ENCODE results near the gene SLC2A4.

Gene SLC2A4

DNA sequence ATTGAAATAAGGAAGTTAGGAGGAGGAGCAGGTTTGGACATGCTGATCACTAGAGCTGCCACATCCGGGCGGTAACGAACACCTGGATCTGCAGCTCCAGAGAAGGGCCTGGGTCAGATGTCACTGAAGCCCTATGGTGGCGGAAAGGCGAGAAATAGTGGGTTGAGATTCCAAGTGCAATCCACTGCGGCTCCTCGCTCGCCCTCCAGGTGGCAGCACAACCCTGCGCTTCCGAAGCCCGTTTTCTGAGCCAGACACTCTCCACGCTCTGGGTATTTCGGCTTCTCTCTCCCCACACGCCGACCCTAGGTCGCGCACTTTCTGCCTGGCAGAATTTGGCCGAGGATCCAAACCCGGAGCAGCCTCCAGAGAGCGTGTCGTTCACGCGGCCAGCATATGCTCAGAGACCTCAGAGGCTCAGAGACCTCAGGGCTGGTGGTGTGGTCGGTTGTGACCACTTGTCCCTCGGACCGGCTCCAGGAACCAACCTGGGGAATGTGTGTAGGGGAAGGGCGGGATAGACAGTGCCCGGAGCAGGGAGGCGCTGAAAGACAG, 922 bp upstream of the SLC2A4 start:
- DNase-seq: peak; percentile 96

DNA sequence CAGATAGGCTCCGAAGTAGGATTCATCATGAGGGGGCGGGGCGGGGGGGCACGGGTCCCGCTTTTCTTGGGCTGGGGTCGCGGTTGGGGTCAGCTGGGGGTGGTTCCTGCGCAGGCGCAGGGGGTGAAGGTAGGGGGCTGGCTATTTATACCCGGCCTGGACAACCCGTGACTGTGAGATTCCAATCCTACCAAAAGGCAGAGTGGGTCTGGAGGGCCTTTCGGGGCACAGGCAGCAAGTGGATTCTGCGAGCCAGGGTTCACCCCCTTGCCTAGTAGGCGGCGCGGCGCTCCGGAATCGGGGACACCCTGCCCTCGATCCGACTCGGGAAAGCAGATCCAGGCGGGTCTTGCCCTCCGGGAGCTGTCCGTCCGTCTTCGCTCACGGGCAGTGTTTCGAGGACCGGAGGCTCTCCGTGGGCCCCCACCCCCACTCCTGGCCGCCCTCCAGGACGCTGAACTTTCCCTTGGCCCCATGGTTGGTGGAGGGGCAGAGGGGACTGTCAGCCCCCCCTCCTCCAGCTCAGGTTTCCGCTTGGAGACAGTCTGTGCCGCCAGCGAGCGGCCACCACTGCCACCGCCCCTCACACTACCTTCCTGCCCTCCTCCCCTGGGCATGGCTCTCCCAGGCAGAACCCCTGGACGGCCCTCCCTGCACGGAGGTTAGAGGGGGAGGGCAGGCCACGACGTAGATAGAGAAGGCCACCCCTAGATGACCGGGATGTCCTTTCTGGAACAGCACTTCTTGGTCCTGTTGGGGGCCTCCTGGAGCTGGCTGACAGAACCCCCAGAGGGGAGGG, 634 bp downstream of the SLC2A4 start:
- DNase-seq: no peak

DNA sequence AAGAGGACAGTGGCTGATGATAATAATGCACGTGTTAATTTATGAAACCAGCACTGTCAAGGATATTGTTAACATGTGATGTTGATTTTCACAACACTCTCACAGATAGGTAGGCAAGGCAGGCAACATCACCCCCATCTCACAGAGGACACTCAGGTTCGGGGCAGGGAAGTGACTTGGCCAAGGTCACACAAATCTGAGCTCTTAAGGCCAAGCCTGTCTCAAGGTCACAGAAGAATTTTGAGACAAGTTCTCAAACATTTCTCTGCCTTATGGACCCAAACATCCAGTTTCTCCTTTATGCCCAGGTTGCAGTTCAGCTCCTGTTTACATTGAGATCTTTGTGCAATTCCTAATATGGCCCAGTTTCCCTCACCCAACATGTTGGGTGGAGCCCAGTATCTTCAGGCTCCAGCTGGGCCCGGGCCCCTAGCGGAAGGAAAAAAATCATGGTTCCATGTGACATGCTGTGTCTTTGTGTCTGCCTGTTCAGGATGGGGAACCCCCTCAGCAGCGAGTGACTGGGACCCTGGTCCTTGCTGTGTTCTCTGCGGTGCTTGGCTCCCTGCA, 1.3 kb downstream of the SLC2A4 start:
- DNase-seq: peak; percentile 42

DNA sequence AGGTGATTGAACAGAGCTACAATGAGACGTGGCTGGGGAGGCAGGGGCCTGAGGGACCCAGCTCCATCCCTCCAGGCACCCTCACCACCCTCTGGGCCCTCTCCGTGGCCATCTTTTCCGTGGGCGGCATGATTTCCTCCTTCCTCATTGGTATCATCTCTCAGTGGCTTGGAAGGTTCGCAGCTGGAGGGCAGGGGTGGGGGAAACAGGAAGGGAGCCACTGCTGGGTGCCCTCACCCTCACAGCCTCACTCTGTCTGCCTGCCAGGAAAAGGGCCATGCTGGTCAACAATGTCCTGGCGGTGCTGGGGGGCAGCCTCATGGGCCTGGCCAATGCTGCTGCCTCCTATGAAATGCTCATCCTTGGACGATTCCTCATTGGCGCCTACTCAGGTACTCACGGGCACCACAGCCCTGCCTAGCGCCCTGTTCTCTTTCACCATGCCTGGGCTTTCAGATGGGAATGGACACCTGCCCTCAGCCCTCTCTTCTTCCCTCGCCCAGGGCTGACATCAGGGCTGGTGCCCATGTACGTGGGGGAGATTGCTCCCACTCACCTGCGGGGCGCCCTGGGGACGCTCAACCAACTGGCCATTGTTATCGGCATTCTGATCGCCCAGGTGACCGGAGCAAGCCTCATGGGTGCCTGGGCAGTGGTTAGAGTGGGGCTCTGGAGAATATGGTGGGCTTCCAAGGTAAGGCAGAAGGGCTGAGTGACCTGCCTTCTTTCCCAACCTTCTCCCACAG, 2.1 kb downstream of the SLC2A4 start:
- DNase-seq: no peak

DNA sequence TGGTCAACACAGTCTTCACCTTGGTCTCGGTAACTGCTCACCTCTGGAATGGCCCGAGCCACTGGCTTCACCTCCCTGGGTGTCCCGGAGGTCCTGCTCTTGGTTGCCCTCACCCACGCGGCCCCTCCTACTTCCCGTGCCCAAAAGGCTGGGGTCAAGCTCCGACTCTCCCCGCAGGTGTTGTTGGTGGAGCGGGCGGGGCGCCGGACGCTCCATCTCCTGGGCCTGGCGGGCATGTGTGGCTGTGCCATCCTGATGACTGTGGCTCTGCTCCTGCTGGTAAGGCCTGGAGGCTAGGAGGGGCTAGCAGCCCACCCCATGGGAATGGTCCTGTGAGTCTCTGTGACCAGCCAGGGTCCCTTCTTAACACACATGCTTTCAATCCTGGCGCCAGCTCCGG, 3.4 kb downstream of the SLC2A4 start:
- no peak for DNase-seq

DNA sequence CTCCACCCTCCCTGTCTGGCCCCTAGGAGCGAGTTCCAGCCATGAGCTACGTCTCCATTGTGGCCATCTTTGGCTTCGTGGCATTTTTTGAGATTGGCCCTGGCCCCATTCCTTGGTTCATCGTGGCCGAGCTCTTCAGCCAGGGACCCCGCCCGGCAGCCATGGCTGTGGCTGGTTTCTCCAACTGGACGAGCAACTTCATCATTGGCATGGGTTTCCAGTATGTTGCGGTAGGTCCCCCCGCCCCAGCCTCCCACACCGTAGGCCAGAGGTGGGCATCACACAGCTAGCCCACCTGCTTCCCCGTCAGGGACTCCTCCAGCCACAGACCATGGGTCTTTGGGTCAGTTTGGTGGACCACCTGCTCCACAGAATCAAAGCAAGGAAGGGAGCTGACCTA, 4.2 kb downstream of the SLC2A4 start:
- no peak for DNase-seq

DNA sequence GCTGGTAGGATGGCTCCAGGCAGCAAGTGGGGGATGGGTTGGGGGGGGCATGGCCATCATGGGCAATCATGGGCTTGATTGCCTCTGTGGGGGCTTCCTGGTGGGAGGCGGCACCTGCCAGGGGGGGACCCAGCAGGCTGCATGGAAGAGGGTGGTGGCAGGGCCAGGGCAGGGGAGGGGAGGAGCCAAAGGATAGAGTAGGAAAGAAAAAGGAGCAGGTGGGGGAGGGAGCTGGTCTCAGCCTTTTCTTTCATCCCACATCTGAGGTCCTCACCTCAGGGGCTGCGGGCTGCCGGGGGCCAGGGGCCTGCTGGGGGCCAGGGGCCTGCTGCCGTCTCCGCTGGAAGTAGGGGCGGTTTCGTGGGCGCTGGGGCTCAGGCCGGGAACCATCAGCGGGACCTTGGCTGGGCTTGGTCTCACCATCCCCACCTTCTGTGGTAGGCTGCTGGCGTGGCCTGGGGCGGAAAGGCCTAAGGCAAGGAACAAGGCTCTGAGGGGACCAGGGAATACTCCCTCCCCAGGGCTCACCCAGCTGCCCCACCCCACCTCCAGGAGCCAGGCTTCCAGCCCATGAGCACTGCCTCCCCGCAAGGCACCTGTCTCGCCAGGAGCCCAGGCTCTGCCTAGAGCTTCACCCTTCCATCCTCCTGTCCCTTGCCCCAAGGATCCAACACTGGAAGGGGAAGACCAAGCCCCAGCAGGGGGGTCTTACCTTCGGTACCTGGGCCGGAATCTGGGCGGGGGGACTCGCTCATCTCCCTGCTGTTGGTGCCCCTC, 7.9 kb downstream of the SLC2A4 start:
- no peak for DNase-seq

DNA sequence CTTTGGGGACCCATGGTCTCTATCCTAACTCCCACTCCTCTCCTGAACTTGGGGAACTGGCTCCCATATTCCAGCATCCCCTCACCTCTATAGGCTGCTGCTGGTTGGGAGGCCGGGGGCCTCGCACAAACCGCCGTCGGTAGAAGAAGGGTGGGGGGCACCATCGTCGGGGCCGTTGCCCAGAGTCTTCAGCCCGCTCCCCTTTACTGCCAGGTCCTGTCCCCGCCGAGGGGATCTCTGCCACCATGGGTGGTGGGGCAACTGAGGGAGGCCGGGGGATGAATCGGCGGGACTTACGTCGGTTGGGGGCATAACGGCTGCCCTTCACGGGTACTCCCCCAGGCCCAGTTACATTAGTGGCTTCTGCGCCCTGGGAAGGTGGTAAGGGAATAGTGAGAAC, 8.6 kb downstream of the SLC2A4 start:
- DNase-seq: no peak

DNA sequence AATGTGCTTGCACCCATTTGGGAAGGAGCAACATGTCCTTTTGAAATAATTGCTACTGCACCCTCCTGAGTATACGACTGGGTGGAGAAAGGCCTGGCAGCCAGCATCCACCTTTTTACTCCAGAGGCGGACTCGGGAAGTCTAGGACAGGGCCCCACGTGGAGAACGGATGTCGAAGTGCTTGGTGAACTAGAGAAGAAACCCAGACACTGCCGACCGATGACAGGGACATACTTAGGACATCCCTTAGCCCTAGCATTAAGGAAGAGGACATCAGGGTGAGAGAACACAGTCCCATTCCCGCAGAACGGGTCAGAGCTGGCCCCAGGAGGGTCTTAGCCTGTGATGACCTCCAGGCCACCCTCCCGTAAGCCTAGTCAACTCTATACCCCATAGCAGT, 9.2 kb downstream of the SLC2A4 start:
- DNase-seq: no peak

DNA sequence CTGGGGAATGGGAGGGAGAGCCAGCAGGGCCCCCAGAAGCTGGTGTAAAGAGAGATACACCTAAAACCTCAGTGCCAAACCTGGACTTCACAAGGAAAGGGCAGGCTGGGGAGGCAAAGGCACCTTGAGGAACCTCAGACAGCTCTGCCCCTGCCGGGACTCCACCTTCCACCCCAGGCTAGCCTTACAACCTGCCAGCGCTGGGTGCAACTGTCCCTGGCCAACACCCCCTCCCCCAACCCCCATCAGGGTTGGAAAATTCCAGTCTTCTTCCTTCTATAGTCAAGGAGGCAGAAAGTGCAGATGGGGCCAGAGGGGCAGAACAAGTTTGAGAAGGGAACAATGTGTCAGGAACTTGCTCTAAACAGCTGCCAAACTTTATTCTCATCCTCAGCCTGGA, 10.7 kb downstream of the SLC2A4 start:
- DNase-seq: no peak

DNA sequence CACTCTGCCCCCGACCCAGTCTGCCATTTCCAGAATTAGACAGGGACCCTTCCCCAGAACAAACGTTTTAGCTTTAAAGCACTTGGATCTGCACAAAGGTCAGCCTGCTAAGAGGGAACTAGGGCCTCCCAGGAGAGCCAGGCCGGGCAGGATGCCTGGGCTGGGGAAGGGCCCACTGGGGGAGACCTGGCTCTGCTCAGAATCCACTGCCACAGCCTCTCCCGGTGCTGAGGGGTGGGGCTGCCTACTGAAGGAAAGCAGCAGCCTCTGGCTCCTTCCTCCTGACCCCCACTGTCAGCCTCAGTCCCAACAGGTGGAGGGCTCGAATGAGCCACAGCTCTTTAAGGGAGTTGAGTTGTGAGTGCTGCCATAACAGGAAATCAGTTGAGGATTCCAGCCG, 11.2 kb downstream of the SLC2A4 start:
- DNase-seq: no peak

DNA sequence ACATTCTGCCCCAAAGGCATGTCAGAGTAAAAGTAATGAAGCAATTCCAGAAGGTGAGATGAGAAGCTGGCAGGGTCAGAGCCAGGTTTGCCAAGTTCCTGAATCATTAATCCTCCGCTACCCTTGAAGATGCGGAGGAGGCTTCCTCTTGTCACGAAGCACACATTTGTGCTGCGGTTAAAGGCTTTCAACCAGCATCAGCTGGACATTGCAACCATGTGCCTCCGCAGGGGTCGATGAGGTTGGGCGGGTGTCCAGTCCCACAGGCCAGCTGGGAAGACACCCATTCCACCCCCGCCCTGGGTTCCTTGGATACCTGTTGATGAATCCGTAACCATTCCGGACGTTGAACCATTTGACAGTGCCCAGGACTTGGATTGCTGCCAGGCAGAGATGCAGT, 11.6 kb downstream of the SLC2A4 start:
- no peak for DNase-seq

DNA sequence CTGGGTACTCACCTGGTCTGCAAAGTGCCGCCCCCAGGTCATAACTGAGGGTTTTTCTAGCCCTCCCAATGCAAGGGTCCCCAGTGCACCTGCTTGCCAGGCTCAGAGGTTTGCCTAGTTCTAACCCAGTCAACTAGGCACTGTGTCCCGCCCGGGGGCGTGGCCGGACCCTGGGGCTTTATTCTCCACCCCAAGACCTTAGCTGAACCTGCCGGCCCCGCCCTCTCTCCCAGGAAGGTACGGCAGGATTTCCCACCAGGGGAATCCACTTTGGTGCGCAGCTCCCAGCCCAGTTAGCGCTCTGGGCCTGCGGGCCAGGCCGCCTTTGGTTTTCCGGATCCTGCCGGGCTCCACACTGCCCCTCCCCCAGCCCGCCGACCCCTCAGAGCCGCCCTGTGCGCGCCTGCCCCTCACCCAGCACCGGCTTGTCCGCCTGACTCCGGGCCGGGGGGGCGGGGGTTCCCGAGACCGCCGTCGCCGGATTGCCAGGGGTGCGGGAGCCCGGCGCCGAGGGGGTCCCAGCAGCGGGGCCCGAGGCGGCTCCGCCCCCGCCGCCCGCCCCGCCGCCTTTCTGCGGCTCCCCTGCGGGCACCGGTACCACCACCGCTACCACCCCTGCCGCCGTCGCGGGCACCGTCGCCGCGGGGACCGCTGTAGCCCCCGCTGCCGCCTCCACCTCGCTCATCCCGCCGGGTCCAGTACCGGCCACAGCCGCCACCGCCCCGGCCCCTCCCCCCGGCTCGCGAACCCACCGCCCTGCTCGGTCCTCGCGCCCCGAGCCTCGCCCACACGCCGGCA, 12.5 kb downstream of the SLC2A4 start:
- DNase-seq: peak; percentile 83

DNA sequence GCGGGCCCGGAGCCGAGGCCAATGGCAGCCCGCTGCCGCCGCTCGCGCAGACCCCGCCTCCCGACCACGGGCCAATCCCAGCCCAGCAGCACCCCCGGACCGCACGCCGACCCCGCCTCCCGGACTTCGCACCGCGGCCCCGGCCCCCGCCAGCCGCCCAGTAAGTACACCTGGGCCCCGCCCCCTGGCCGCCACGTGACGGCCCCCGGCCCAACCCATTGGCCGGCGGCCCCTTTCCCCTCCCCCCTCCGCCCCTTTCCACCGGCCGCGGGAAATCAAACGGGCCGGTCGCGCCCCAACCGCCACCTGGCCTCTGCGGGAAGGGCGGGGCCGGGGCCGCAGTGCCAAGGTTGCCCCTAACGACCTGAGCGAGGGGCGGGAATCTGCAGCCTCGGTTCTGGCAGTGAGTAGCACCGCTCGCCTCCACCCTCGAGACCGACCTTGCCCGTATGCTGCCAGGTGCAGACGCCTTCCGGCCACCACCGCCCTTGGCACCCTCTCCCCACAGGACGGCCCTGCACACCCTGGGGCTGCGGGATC, 13.2 kb downstream of the SLC2A4 start, which contains the start of gene YBX2:
TSS of gene YBX2 (minus strand) at position 26 of the 540 bp plus-strand sequence. CDS start 139 bp downstream, outside the sequence.
- peak; percentile 98 for DNase-seq

DNA sequence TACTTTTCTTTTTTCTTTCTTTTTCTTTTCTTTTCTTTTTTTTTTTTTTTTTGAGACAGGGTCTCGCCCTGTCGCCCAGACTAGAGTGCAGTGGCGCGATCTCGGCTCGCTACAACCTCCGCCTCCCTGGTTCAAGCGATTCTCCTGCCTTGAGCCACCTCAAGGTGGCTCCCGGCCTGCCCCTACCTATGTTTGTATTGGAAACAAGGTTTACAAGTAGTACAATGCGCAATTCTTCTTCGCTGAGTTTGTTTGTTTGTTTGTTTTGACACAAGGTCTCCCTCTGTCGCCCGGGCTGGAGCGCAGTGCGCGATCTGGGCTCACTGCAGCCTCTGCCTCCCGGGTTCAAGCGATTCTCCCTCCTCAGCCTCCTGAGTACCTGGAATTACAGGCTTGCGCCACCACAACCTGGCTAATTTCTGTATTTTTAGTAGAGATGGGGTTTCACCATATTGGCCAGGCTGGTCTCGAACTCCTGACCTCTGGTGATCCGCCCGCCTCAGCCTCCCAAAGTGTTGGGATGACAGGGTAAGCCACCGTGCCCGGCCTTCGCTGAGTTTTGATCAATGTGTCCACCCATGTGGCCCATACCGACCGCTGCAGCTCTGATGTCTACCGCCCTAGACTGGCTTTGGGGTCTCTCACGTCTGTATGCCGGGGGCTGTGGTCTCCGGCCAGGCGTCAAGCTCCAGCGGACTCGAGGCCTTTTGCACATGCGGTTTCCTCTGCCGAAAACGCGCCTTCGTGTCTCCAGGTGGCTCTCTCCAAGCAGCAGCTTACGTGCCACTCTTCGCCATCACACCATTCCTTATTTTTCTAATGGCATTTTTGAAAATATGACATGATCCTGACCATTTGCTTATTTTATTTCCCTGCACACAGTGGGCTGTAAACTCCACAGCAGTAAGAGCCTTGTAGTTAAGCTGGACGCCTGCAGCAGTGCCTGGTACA, 14.0 kb downstream of the SLC2A4 start:
- peak; percentile 80 for DNase-seq

DNA sequence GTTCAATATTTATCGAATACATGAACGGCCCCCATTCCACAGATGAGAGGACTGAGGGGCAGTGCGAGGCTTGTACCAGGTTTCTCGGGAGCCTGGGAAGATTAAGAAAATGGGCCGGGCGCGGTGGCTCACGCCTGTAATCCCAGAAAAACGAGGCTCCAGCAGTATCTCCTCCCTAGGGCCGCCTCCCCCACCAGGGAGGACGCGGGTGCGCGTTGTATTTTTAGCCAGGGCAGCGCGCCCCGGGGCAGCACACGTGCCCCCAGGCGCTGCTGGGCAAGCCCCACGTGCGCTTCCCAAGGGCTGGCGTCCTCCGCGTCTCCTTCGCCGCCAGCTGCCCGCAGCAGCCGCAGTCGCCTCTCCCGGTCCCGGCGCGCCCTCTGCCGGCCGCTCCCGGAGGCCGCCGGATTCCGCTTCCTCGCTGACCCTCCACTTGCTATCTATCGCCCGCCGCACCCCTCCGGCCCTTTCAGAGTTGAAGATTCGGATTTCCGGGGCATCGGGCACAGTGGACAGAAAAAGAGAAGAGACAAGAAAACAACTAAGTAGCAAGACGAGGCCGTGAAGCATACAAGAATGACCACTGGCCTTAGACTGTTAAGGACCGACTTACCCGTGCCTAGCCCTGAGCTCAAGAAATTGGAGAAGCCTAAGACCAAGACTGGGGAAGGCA, 14.8 kb downstream of the SLC2A4 start:
- DNase-seq: peak; percentile 97

DNA sequence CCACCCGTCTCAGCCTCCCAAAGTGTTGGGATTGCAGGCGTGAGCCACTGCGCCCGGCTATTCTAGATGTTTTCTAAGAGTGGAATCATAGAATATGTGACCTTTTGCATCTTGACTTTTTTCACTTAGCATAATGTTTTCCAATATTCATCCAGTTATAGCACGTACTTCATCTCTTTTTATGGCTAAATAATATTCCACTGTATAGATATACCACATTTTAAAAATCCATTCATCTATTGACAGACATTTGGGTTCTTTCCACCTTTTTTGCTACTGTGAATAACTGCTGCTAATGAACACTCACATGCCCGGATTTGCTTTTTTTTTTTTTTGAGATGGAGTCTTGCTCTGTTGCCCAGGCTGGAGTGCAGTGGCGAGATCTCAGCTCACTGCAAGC, 22.7 kb downstream of the SLC2A4 start:
- no peak for DNase-seq

DNA sequence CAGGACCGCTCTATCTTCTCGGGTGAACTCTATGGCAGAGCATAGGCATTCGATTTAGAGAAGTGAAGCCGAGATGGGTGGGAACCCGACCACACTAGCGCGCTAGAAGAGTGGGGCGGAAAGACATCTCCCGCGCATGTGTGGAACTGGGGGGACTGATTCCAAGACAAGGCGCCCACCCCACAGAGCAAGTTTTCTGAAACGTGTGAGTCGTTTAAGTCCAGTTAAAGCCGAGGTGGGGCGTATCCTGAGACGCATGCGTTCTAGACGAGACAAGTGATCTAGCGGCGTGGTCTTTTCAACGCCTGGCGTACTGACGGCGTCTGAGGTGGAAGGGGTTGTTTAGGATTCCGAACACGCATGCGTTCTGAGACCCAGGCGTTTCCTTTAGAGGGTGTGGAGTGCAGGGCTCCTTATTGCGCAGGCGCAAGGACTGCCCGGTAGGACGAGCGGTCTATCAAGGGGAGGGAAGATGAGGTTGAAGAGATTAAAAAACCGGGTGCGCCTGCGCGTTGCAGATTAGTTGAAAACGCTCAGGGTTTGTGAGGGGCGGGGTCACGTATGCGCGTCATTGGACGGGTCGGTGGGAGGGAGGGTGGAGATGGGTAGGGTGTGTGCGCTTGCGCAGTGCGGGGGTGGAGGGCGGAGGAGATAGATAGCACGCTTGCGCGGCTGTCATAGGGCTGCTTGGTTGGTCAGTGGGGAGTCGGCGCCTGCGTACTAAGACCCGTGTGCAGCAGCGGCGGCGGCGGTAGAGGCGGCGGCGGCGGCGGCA, 25.6 kb downstream of the SLC2A4 start, which contains the start of gene EIF5A:
TSS of gene EIF5A (plus strand) at position 718 of the 775 bp plus-strand sequence. CDS start 2,008 bp downstream, outside the sequence.
- peak; percentile 100 for DNase-seq

Measured in DMS53 (cell line).